ENCODE measurements around the gene VAMP5.
A peak's percentile ranks its signal among the peaks of the same experiment; 100 is the strongest.
"Not testable (repeated sequence)": the region's sequence is repeated elsewhere in the genome, so short reads cannot be mapped to it uniquely, and the experiment has no call there.

VAMP5 gene

GRCh38 chr2:85583667-85584353 lies 421 bp upstream of the VAMP5 start:
- DNase-seq (ENCODE audit: low spot score) = no peak

GRCh38 chr2:85584857-85585780 lies 888 bp downstream of the VAMP5 start:
- no peak for DNase-seq (ENCODE audit: low spot score)

- no peak for DNase-seq (ENCODE audit: low spot score)
Observed at GRCh38 chr2:85585781-85586105, 1.5 kb downstream of the VAMP5 start.

- DNase-seq (ENCODE audit: low spot score) = no peak
Observed at GRCh38 chr2:85588236-85588635, 4.0 kb downstream of the VAMP5 start.

- no peak for DNase-seq (ENCODE audit: low spot score)
Observed at GRCh38 chr2:85588645-85589044, 4.4 kb downstream of the VAMP5 start.

- no peak for DNase-seq (ENCODE audit: low spot score)
Observed at GRCh38 chr2:85589181-85589580, 5.0 kb downstream of the VAMP5 start.

- no peak for DNase-seq (ENCODE audit: low spot score)
Observed at GRCh38 chr2:85589982-85590791, 6.0 kb downstream of the VAMP5 start.

- no peak for DNase-seq (ENCODE audit: low spot score)
Observed at GRCh38 chr2:85590950-85591349, 6.7 kb downstream of the VAMP5 start.

GRCh38 chr2:85591563-85591962 lies 7.3 kb downstream of the VAMP5 start:
- DNase-seq (ENCODE audit: low spot score) = no peak

GRCh38 chr2:85592299-85592698 lies 8.1 kb downstream of the VAMP5 start:
- not testable (repeated sequence) for DNase-seq (ENCODE audit: low spot score)

- DNase-seq (ENCODE audit: low spot score) = no peak
Observed at GRCh38 chr2:85593023-85593422, 8.8 kb downstream of the VAMP5 start.

- no peak for DNase-seq (ENCODE audit: low spot score)
Observed at GRCh38 chr2:85594715-85595300, 10.6 kb downstream of the VAMP5 start.

GRCh38 chr2:85595301-85596025 lies 11.2 kb downstream of the VAMP5 start, which contains the start of gene RNF181:
Gene RNF181, plus strand, starts transcription at chr2:85595745. Its CDS starts 19 bp downstream, at chr2:85595764.
- peak; percentile 98 for DNase-seq (ENCODE audit: low spot score)

GRCh38 chr2:85596026-85596333 lies 11.7 kb downstream of the VAMP5 start:
- DNase-seq (ENCODE audit: low spot score) = no peak

- DNase-seq (ENCODE audit: low spot score) = no peak
Observed at GRCh38 chr2:85596486-85597143, 12.4 kb downstream of the VAMP5 start.

- no peak for DNase-seq (ENCODE audit: low spot score)
Observed at GRCh38 chr2:85597241-85597640, 13.0 kb downstream of the VAMP5 start.

GRCh38 chr2:85598594-85599340 lies 14.5 kb downstream of the VAMP5 start:
- DNase-seq (ENCODE audit: low spot score) = no peak

- DNase-seq (ENCODE audit: low spot score) = no peak
Observed at GRCh38 chr2:85599468-85600234, 15.4 kb downstream of the VAMP5 start.

GRCh38 chr2:85600235-85600575 lies 16.0 kb downstream of the VAMP5 start:
- DNase-seq (ENCODE audit: low spot score) = no peak

Data from SK-N-DZ (cell line).